Heart right ventricle (tissue), 16 donors: ENCODE data around the gene NEU4. TPM values are rescaled to one million over a fixed set of nuclear protein-coding genes. Genes with fewer than 3 reads are reported as not detected.
A peak's percentile ranks its signal among the peaks of the same experiment; 100 is the strongest.
"Not testable (repeated sequence)": the region's sequence is repeated elsewhere in the genome, so short reads cannot be mapped to it uniquely, and the experiment has no call there.

Experiments used
- ATAC-seq, 8 donors: fragments of 200-7000 bp; cut with Tn5 transposase; one replicate each; pipeline ENCODE4 v1.9.1; 2020; ENCODE audit warnings: mild to moderate bottlenecking in 8 of 8, moderate library complexity in 8 of 8, moderate number of reproducible peaks in 1 of 8
- DNase-seq, 2 donors: peaks; one replicate each; pipeline ENCODE4 v3.0.0-alpha.2; 2020
- H3K27ac ChIP-seq, 10 donors: fragments of 200-600 bp; sonication (generic) in 2 of 10; one replicate each; pipeline versions ENCODE4 v1.5.0 to v1.8.0; 2020 to 2022; ENCODE audit warnings: mild to moderate bottlenecking in 3 of 10
- H3K27me3 ChIP-seq, 7 donors: fragments of 200-600 bp; one replicate each; pipeline ENCODE4 v1.8.0; 2021 to 2022; ENCODE audit warnings: mild to moderate bottlenecking in 2 of 7
- H3K36me3 ChIP-seq, 9 donors: fragments of 200-600 bp; sonication (generic) in 1 of 9; one replicate each; pipeline versions ENCODE4 v1.5.0 to v1.8.0; 2020 to 2022; ENCODE audit warnings: mild to moderate bottlenecking in 2 of 9
- H3K4me1 ChIP-seq, 9 donors: fragments of 200-600 bp; sonication (generic) in 1 of 9; one replicate each; pipeline versions ENCODE4 v1.5.0 to v1.8.0; 2020 to 2022; ENCODE audit warnings: mild to moderate bottlenecking in 4 of 9
- H3K4me3 ChIP-seq, 10 donors: fragments of 200-600 bp; sonication (generic) in 2 of 10; one replicate each; pipeline versions ENCODE4 v1.5.0 to v1.8.0; 2020 to 2022; ENCODE audit warnings: mild to moderate bottlenecking in 7 of 10, moderate library complexity in 2 of 10
- H3K9me3 ChIP-seq, 11 donors: fragments of 200-600 bp in 10 of 11; sonication (generic) in 2 of 11; one replicate each; pipeline versions ENCODE4 v1.5.0 to v1.8.0; 2013 to 2022; ENCODE audit warnings: mild to moderate bottlenecking in 2 of 11, control low read depth in 1 of 11, moderate library complexity in 1 of 11
- WGBS, 2 donors: extraction: QIAGEN DNeasy Blood & Tissue Kit; methylation state at CpG; one replicate each; pipeline ENCODE4 v1.1.7; 2013; ENCODE audit warnings: inconsistent platforms in 1 of 2; 5-methylcytosine and 5-hydroxymethylcytosine counted together
- intact Hi-C, 10 donors: fragments of 100-400 bp; cut with DNase I; formaldehyde crosslinking; loops; one replicate each; pipeline versions ENCODE4 v1.11.1 to v1.14.2; 2022
- polyA plus RNA-seq, 2 donors: library from polyadenylated mRNA; stranded (reverse); fragments of 200-250 nt; gene quantifications; one replicate each; pipeline ENCODE4 v1.2.3, GENCODE V29; 2013
- total RNA-seq, 10 donors: library from RNA; stranded (reverse); fragmentation: NEBNext Ultra II Directional in 3 of 10; extraction: Animal tissue kit (Norgen Biotek cat#: 25700) in 3 of 10; gene quantifications; one replicate each; pipeline versions ENCODE4 v1.2.1 to v1.2.4, GENCODE V29; 2021 to 2023
- TF ChIP-seq, protein P1 (sequence below), 9 donors: fragments of 200-600 bp; sonication (generic) in 2 of 9; IDR thresholded peaks; one replicate each; pipeline versions ENCODE4 v1.5.0 to v1.8.0; 2021 to 2022; ENCODE audit warnings: antibody characterized with exemption in 9 of 9, mild to moderate bottlenecking in 5 of 9, moderate library complexity in 1 of 9
- donor health status: Arrhythmogenic right ventricular cardiomyopathy.
- donor health status: ischemic (EF 13 %, LVEDD 7.1; RV severe dilation, severe dysfunction).
- donor health status: healthy with polysubstance abuse.
- donor health status: DM: no; HTN: yes; CAD: no.
- donor health status: DM: no; HTN: no; CAD: no.
- donor health status: ischemic (EF 25% LVEDD 6.9; RV normal size, moderate dysfunction).
- donor health status: ischemic (EF 25% LVEDD 5.7; RV mildly dilated, moderate dysfunction).
- donor health status: healthy.
- donor health status: DM: yes; HTN: yes; CAD: no.
- donor health status: Ischemic cardiomyopathy.
- donor health status: ischemic (EF 35%, LVEDD 5.7; RV mildly dilated, moderate dysfunction).
- donor health status: nonischemic (EF 11% LVEDD 7.7; RV severe dilation, severe dysfunction).
- donor health status: DM: yes; HTN: yes; CAD: no.
- donor health status: PGD.
- donor health status: ischemic (EF 29% LVEDD 5.4; RV normal size, mild dysfunction).
- donor health status: nonischemic (EF 23%, LVEDD 6.1; RV moderate dilation, normal function).

Gene NEU4
- total and polyA plus RNA-seq, 12 donors: 0.07 to 1.2 (median 0.46) TPM; not detected in 2

DNA sequence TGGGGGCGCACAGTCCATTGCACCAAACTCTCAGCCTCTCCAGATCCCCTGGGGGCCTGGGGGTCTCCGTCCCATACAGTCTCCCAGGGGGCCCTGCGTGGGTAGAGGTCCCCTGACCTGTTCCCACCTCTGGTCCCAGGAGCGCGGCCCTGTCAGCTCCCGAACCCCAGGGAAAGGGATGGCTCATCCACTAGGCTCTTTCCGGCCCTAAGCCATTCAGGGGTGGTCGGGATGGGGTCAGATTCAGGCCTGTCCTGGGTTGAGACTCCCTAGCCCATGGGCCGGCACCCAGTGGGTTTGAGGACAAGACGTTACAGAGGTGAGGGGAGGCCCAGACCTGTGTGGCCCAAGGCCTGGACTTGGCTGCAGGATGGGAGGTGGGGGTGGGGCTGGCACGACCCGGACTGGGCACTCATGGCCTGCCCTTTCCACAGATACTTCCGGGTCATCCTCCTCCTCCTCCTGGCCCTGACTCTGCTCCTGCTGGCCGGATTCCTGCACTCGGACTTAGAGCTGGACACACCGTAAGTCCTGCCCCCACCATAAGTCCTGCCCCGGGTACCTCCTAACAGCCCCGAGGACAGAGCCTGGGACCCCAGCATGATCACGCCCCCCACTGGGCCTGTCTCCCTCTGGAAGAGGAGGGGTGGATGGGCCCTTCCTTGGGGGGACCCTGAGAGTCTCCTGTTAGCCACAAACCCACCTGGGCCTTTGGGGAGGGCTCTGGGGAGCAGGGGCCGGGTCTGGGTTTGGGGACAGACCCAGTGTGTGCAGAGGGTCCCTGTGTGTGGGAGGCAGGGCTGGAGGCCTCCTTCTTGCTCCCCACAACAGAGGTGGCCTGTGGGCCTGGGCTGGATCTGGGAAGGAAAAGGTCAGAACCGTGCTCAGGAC lies 10.1 kb upstream of the NEU4 start:
- ATAC-seq (no peak), DNase-seq (no peak)
- intact Hi-C loops: no loop called here
- no peaks in the 10 kb centered on the region for H3K9me3 ChIP-seq
- TF ChIP-seq, protein P1, sequence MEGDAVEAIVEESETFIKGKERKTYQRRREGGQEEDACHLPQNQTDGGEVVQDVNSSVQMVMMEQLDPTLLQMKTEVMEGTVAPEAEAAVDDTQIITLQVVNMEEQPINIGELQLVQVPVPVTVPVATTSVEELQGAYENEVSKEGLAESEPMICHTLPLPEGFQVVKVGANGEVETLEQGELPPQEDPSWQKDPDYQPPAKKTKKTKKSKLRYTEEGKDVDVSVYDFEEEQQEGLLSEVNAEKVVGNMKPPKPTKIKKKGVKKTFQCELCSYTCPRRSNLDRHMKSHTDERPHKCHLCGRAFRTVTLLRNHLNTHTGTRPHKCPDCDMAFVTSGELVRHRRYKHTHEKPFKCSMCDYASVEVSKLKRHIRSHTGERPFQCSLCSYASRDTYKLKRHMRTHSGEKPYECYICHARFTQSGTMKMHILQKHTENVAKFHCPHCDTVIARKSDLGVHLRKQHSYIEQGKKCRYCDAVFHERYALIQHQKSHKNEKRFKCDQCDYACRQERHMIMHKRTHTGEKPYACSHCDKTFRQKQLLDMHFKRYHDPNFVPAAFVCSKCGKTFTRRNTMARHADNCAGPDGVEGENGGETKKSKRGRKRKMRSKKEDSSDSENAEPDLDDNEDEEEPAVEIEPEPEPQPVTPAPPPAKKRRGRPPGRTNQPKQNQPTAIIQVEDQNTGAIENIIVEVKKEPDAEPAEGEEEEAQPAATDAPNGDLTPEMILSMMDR (IDR thresholded peaks at IDR 0.05): no peak
- H3K36me3 ChIP-seq: no peaks in the 10 kb centered on the region
- H3K27me3 ChIP-seq: peaks cover 0 to 13% (median 12%) of the 10 kb centered on the region in 7 donors
- H3K4me3 ChIP-seq: no peak overlapping the region
- no peak overlapping the region for H3K27ac ChIP-seq
- H3K4me1 ChIP-seq: peaks cover under 1 to 11% (median 9%) of the 10 kb centered on the region in 9 donors
- WGBS, 2 donors: 89 to 90% methylated on average over 21 of the region's 21 CpGs

DNA sequence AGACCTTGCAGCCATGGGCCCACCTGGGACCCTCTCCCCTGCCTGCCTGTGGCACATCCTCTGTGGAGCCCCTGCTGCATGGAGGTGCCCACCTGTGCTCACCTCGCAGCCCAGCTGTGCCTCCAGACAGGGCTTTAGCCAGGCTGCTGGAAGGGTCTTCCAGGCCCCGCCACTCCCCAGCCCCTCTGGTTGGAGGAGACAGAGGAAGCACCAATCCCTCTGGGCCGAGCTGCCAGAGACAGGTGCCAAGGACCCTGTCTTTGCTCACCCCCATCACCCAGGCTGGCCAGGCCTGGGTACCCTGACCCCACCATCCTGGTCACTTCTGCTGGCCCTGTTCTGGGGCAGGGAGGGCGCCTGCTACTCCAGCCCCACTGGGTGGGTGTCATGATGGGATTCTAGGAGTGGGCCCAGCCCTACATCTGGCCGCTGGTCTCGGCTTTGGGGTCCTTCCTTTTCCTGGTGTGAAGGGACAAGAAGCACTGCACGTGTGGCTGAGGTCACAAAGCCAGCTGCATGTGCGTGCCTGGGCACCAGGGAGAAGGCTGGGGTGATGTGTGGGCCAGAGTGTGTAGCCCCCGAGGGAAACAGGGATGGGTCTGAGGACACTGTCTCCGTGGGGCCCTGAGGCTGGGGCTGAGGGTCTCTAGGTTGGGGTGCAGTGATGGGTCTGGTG lies 9.3 kb upstream of the NEU4 start:
- Histone ChIP-seq H3K4me3 (no peak overlapping the region), H3K4me1 (peaks cover 9 to 19% (median 17%) of the 10 kb centered on the region in 9 donors), H3K27ac (no peak overlapping the region), H3K36me3 (no peaks in the 10 kb centered on the region), H3K9me3 (no peaks in the 10 kb centered on the region), H3K27me3 (peaks cover 0 to 21% (median 19%) of the 10 kb centered on the region in 7 donors)
- intact Hi-C loops: loop anchor here in 2 of 10 donors (10.0 kb wide), 1 partner anchor 65 kb away; the partner anchor contains the start of gene RTP5 (in 2 of the 2)
- TF ChIP-seq, protein P1 (IDR thresholded peaks at IDR 0.05): no peak
- ATAC-seq: no peak
- no peak for DNase-seq
- 80 to 81% methylated on average over 10 of the region's 10 CpGs for WGBS, 2 donors

GRCh38 chr2:241800198-241800903 lies 8.6 kb upstream of the NEU4 start:
- not testable (repeated sequence) for DNase-seq, ATAC-seq, H3K9me3 ChIP-seq, H3K36me3 ChIP-seq, H3K4me3 ChIP-seq, H3K27ac ChIP-seq
- H3K27me3 ChIP-seq: peaks cover 0 to 24% (median 20%) of the 10 kb centered on the region in 7 donors
- H3K4me1 ChIP-seq: peaks cover 10 to 22% (median 20%) of the 10 kb centered on the region in 9 donors
- intact Hi-C loops: loop anchor here in 2 of 10 donors (10.0 kb wide), 1 partner anchor 64 kb away; the partner anchor contains the start of gene RTP5 (in 2 of the 2)
- WGBS, 2 donors: 84 to 87% methylated on average over 35 of the region's 35 CpGs

DNA sequence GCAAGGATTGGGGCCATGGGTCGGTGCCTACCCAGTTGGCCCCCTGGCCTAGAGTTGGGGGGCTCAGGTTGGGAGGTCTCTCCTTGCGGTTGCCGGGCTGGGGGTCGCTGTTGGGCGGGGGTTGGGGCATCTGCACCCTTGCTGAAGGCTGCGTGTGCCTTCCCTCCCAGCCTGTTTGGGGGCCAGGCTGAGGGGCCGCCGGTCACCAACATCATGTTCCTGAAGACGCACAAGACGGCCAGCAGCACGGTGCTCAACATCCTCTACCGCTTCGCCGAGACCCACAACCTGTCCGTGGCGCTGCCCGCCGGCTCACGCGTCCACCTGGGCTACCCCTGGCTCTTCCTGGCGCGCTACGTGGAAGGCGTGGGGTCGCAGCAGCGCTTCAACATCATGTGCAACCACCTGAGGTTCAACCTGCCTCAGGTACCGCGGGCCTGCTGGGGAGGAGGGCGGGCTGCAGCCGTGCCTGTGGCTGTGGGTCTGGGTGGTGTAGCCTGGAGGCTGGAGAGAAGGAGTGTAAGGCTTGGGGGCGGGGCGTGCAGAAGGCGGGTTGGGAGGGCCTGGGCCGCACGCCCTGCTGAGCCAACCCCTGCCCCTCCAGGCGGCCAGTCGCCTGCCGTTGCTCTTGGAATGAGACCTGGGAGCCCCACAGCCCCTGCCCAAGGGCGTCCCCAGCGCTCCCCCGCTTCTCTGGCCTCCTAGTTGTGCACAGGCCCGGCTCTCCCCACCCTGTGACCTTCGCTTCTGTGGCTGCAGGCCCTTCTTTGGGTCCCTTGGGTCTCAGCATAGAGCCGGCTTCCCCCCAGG lies 7.2 kb upstream of the NEU4 start:
- peaks cover 10 to 22% (median 20%) of the 10 kb centered on the region in 9 donors for H3K4me1 ChIP-seq
- intact Hi-C loops: loop anchor here in 2 of 10 donors (10.0 kb wide), 1 partner anchor 63 kb away; the partner anchor contains the start of gene RTP5 (in 2 of the 2)
- no peak overlapping the region for H3K27ac ChIP-seq
- DNase-seq (no peak), ATAC-seq (peak in 2 of 8 donors; percentile 2 to 22)
- no peaks in the 10 kb centered on the region for H3K36me3 ChIP-seq
- TF ChIP-seq, protein P1 (IDR thresholded peaks at IDR 0.05): no peak
- no peaks in the 10 kb centered on the region for H3K9me3 ChIP-seq
- H3K27me3 ChIP-seq: peaks cover 0 to 24% (median 20%) of the 10 kb centered on the region in 7 donors
- WGBS, 2 donors: 72 to 73% methylated on average over 44 of the region's 44 CpGs
- no peak overlapping the region for H3K4me3 ChIP-seq
